Stimulated activated CD8-positive, alpha-beta memory T cell treated with anti-CD3 and anti-CD28 coated beads, Interleukin-2, amount 100 ng/mL, for 1 hour (primary cell): ENCODE data around the gene IL17F.
"Not testable (repeated sequence)": the region's sequence is repeated elsewhere in the genome, so short reads cannot be mapped to it uniquely, and the experiment has no call there.

Experiments used
- DNase-seq, 2 donors: peaks; one replicate each; pipeline ENCODE4 v3.0.0-alpha.2; 2020; ENCODE audit warnings: low read depth in 2 of 2

Gene IL17F

GRCh38 chr6:52245425-52245824 lies 1.1 kb upstream of the IL17F start:
- no peak for DNase-seq

- no peak for DNase-seq
These were observed 912 bp downstream of the IL17F start for GRCh38 chr6:52243282-52243893.

DNA sequence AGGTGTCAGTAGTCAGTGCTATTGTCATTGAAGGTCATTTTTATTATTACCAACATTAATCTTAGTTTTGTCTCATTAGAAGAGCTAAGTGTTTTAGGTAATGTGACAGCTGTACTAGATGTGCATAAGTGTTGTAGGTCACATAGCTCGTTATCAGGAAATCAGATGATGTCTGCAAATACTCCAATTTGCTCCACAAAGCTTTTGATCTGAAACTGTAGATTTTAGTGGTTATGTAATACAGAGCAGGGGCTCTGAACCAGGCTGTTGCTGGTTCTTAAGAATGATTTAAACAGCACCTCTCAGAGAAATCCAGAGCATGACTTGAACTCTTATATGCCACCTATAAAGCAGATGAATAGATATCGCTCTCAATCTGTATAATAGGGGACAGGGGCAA lies 2.5 kb downstream of the IL17F start:
- no peak for DNase-seq

DNA sequence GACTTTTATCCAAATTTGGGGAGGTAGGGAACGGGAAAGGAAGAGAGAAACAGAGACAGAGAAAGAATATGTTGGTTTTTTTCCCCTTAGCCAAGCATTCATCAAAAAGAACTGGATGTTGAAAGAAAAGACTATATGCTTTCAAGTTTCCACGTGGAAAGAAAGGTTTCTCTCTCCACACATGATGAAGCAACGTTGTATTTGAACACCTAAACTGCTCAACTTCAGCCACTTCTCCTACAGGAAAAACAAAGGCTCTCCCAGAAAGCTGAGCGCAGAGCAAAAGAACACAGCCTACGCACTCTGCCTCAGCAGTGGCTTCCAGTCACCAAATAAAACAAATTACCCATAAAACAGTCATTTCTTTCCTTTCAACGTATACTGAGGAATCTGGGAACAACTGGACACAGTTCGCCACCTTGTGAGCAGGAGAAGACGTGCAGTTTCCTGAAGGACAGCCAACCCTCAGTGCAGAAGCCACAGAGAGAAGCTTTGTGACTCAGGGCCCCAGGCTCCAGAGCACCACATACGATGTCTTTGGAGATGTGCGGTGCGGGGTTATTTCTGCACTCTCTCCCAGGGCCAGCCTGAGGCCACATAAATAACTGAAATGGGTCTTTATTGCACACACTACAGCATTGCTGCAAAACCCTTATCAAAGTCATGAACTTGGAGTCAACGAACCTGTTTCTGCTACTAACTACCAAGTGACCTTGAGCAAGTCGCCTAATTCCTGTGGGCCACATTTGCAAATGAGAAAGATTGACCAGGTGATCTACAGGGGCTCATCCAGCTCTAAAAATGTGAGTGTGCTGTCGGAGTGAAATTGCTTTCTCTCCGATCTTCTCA lies 10.1 kb downstream of the IL17F start:
- DNase-seq = no peak

DNA sequence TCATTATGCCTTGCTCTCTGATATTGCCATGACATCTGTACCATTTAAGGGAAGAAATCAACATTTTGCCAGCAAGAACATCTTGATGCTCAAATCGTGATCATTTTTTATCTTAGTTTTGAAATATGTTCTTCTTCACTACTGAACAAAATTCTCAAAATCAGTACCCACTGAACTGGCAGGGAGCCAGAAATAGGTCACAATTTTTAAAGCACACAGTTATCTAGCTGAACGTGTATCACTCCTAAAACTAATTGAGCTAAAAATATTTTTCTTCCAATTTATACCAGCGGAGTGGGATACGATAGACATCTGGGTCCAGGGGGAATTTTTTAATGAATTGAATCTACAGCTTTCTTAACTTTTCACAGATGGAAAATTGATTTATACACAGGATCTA lies 11.3 kb downstream of the IL17F start:
- DNase-seq = no peak

DNA sequence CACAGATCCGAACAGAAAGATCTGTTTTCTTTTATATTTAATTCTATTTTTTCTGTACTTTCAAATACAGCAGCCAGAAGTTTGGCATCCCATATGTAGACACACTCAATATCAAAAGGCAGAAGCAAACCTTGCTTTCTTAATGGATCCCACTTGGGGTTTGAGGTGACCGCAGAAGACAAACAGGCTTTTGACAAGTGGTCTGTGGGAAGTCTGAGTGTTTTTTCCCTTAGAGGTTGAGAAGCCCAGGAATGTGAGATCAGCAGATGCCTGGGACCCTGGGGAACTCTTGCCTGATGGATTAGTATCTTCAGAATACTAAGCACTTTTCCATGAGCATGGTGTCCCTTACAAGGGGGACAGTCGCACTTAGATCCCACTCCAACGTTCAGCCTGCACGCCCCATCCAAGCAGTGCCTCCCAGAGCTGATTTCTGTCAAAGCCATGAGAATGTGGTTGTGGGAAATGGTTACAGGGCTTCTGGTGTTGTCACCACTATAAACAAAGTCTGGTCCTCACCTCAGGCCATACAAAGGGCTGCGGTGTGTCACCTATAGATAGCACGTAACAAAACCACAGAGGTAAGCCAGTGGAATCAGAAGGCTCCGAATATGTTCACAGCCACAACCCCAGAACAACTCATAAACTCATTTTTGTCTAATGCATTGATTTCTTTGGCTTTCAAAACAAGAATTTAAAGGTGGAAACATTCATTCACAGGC lies 12.7 kb downstream of the IL17F start:
- DNase-seq = no peak

DNA sequence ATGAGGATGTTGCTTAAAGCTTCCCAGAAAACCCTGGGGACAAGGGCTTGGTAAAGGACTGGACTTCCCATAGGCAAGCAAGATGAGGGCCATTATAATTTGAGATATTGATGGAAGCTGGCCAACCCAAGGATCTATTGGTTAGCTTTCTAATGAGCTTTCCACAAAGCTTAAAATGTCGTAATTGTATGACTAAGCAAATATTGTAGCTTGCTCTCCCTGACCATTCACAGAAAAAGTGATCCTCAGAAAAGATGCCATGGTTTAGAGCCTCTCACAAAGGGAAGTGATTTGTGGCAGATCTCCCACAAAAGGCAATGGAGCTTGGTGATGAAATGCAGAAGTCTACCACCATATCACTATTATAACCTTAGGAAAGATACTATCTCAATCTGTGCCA lies 13.6 kb downstream of the IL17F start:
- no peak for DNase-seq

DNA sequence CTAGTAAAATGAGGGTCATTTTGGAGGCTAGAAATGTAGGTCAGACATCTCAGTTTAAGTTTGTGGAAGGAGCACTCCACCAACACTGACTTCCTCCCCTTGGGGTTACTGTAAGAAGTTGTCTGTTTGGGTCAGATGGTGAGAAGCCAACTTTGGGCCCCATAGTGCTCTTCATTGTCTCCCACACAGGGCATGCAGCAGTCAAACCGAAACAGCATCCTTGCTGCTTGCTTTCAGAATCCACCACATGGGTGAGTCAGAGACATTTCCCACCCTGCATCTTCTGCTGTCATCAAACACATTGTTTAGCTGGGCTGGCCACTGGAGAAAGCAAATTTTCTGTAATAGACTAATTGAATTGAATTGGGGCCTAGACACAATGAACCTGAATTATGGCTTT lies 16.8 kb downstream of the IL17F start:
- no peak for DNase-seq

DNA sequence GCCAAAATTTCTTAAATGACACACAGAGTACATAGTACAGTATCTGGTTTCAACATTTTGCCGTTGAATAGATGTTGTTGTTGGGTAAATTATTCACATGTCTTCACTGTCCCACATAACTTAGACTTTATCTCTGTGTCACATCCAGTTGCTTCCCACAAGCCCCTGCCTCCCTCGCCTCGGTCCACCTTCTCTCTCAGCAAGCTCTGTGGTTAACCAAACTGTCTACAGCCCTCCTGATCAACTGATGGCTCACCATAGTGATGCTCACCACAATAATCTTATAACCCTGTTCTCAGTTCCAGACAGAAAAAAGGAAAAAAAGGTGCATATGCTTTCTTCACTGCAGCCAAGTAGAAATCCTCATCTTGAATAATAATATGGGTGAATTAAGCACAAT lies 23.0 kb downstream of the IL17F start:
- no peak for DNase-seq

- no peak for DNase-seq
These were observed 26.5 kb downstream of the IL17F start for GRCh38 chr6:52217761-52218160.

DNA sequence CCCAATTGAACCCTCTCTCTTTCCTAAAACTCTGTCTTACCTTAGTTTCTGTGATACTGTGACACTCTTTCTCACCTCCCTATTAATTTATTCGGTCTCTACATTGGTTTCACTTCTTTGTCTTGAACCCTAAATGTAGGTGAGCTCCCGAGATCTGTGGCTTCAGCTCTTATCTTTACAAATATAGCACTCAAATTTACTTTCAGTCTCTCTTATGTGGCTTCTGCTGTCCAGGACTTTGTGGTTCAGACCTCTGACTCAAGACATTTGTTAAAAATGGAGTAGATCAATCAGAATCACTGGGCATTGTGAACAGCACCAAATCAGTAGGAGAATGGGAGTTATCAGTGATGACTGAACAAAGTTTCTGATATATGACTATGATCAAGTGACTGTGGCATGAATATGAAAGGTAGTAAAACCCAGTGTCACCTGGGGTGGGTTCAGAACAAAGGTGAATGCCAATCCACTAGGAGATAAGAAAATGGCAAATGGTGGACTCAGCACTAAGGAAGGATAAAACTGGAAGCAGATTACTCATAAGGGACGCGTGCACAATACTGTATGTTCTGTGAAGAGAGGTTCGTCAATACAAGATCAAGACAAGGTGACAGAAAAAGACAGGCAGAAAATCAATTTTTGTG lies 27.2 kb downstream of the IL17F start:
- no peak for DNase-seq

DNA sequence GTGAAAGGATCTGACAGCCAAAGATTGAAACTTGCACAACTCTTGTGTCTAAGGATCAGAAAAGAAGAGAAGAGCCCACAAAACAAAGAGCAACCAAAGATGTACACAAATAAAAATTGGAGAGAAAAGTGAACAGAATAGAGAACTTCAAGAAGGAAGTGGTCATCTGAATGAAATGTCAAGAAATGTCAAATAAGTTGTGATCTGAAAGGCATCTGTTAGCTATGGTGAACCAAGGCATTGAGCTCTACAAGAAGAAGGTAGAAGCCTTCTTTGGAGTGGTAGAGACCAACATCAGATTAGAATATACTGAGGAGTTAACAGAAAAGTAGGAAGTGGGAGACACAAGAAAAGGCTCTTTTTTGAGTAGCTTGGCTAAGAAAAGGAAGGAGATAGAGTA lies 28.5 kb downstream of the IL17F start:
- DNase-seq = no peak

DNA sequence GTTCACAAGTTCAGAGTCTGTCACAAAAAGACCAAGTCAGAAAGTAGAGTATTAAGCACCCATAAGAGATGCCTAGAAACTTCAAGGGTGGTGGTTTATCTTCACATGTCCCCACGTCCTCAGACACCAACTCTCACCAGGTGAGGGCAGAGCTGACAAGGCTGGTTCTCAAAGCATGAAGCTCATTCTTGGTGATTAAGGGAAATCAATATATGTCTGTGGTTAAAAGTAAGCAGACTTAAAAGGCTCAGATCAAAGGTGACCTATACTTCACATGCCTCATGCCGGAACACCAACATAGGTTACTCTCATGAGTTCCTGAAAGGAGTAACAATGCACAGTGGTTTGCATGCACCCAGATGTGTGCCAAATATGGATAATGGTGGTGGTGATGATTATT lies 31.2 kb downstream of the IL17F start:
- DNase-seq = no peak

DNA sequence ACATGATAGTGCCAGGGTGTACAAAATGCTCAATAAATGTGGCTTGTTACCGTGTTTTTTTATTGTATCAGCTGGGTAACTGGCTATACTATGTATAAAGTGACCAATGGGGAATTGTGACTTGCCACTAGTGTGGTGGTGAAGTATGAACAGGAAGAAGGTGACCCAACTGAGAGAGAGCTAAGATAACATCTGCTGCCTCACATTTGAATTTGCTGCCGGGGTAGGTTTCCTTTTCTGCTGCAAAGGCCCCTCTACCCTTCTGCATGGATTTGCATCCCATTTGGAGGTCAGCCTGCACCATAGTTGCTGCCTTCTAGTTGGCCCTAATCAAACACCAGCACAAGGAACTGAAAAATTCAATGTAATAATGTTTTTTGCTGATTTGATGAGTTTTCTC lies 34.1 kb downstream of the IL17F start:
- DNase-seq = no peak

GRCh38 chr6:52209770-52210169 lies 34.5 kb downstream of the IL17F start:
- DNase-seq = no peak

GRCh38 chr6:52208612-52209011 lies 35.7 kb downstream of the IL17F start:
- DNase-seq = no peak

DNA sequence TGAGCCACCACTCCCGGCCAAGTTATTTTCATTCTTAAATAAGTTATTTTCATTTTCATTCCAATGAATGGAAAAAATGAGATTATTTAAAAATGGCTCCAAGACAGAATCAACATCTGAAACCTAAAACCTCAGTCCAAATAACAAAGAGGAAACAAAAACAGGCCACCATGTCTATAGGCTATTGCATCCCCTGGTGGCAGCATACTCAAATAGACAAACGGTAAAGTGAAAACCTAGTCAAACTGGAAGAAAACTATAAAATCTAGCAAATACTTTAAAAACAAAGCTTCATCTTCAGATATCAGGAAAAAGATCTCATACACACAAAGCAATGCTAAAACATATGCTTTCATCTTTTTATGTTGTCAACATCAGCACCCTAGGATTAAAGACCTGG lies 37.2 kb downstream of the IL17F start:
- DNase-seq = no peak

DNA sequence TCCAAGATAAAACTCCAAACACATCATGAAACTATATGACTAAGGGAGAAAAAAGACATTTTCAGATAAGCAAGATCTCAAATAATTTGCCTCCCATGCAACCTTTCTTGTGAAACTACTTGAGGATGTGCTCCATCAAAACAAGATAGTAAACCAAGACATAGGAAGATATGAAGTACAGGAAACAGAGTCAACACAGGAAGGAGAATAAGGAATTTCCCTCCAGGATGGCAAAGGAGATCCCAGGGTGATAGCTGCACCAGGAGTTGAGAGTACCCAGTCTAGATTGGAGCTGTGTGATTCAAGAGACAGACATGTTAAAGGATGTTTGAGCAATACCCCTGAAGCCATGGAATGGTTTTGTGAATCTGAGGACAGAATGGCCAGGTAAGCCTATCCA lies 42.8 kb downstream of the IL17F start:
- no peak for DNase-seq

GRCh38 chr6:52201046-52201445 lies 43.3 kb downstream of the IL17F start:
- DNase-seq = no peak

- DNase-seq = not testable (repeated sequence)
These were observed 44.2 kb downstream of the IL17F start for GRCh38 chr6:52200088-52200487.

GRCh38 chr6:52195886-52196285 lies 48.4 kb downstream of the IL17F start:
- no peak for DNase-seq

- no peak for DNase-seq
These were observed 52.5 kb downstream of the IL17F start for GRCh38 chr6:52191824-52192223.
